ENCODE results near the gene SMIM10L2A. TPM values are rescaled to one million over a fixed set of nuclear protein-coding genes. Genes with fewer than 3 reads are reported as not detected.
A peak's percentile ranks its signal among the peaks of the same experiment; 100 is the strongest.
"Not testable (repeated sequence)": the region's sequence is repeated elsewhere in the genome, so short reads cannot be mapped to it uniquely, and the experiment has no call there.

Gene SMIM10L2A
- polyA plus RNA-seq, 1 donor: 10.4 TPM

- DNase-seq: no peak
These were observed 28.1 kb downstream of the SMIM10L2A start for GRCh38 chrX:135449637-135450550.

GRCh38 chrX:135453381-135453780, 31.6 kb downstream of the SMIM10L2A start:
- DNase-seq: no peak

- DNase-seq: no peak
These were observed 33.1 kb downstream of the SMIM10L2A start for GRCh38 chrX:135454816-135455215.

- not testable (repeated sequence) for DNase-seq
These were observed 40.0 kb downstream of the SMIM10L2A start for GRCh38 chrX:135461756-135462155.

- no peak for DNase-seq
These were observed 42.2 kb downstream of the SMIM10L2A start for GRCh38 chrX:135463937-135464336.

- DNase-seq: no peak
These were observed 54.6 kb downstream of the SMIM10L2A start for GRCh38 chrX:135476378-135476777.

- DNase-seq: peak; percentile 70
These were observed 55.8 kb downstream of the SMIM10L2A start for GRCh38 chrX:135477576-135477975.

Other genes with a start within 250 kb of the SMIM10L2A start
- gene ETDA, start 169.9 kb upstream of the SMIM10L2A start, polyA plus RNA-seq (ENCODE audit: insufficient read length): not detected
- gene ETDC, start 112.5 kb upstream of the SMIM10L2A start, polyA plus RNA-seq (ENCODE audit: insufficient read length): not detected
- 24.0 TPM for gene ZNF75D, start 77.8 kb upstream of the SMIM10L2A start, polyA plus RNA-seq (ENCODE audit: insufficient read length)
- 15.8 TPM for gene ZNF449, start 77.1 kb upstream of the SMIM10L2A start, polyA plus RNA-seq (ENCODE audit: insufficient read length)
- 32.2 TPM for gene INTS6L, start 98.7 kb downstream of the SMIM10L2A start, polyA plus RNA-seq (ENCODE audit: insufficient read length)